D721Med (cell line): ENCODE results near the gene FTO.
"Not testable (repeated sequence)": the region's sequence is repeated elsewhere in the genome, so short reads cannot be mapped to it uniquely, and the experiment has no call there.

Source experiments
- DNase-seq: peaks from one replicate; pipeline ENCODE4 v3.0.0; 2011; ENCODE audit warnings: low spot score; ENCODE audit not compliant: insufficient read length
- FAIRE-seq: peaks from 2 replicates; lab custom pipeline; 2011; peaks lifted over from hg19 to GRCh38; lab: Jason Lieb, UNC
- CTCF ChIP-seq: IDR thresholded peaks from 2 replicates; pipeline ENCODE4 v1.5.1; 2012; ENCODE audit warnings: mild to moderate bottlenecking, control low read depth; ENCODE audit not compliant: insufficient read depth; ENCODE audit errors: missing control alignments

The FTO gene

GRCh38 chr16:53689636-53690035, 14.3 kb upstream of the FTO start:
- no peak for TF ChIP-seq CTCF
- DNase-seq (no peak), FAIRE-seq (no peak)

GRCh38 chr16:53690771-53691170, 13.2 kb upstream of the FTO start:
- no peak for TF ChIP-seq CTCF
- DNase-seq, result no peak
- FAIRE-seq, result no peak

GRCh38 chr16:53692146-53692545, 11.8 kb upstream of the FTO start:
- DNase-seq (no peak), FAIRE-seq (no peak)
- TF ChIP-seq CTCF, result no peak

GRCh38 chr16:53693320-53693719, 10.6 kb upstream of the FTO start:
- FAIRE-seq (no peak), DNase-seq (no peak)
- TF ChIP-seq CTCF, result no peak

- DNase-seq (no peak), FAIRE-seq (no peak)
- no peak for TF ChIP-seq CTCF
Measured at GRCh38 chr16:53695070-53695469, 8.9 kb upstream of the FTO start.

- not testable (repeated sequence) for DNase-seq, FAIRE-seq
Measured at GRCh38 chr16:53698271-53698670, 5.7 kb upstream of the FTO start.

GRCh38 chr16:53704445-53704813, 473 bp downstream of the FTO start:
- FAIRE-seq, result no peak
- no peak for DNase-seq
- TF ChIP-seq CTCF, result no peak

- no peak for TF ChIP-seq CTCF
- DNase-seq, result no peak
- FAIRE-seq, result no peak
Measured at GRCh38 chr16:53707671-53708070, 3.7 kb downstream of the FTO start.
